H9 (cell line): ENCODE results near the gene SLC2A3. TPM values are rescaled to one million over a fixed set of nuclear protein-coding genes. Genes with fewer than 3 reads are reported as not detected.
"Not testable (repeated sequence)": the region's sequence is repeated elsewhere in the genome, so short reads cannot be mapped to it uniquely, and the experiment has no call there.

Experiments
- DNase-seq: peaks from one replicate; pipeline ENCODE4 v3.0.0-alpha.2; 2017
- H2AFZ ChIP-seq: one replicate; pipeline ENCODE4 v1.6.1; 2013; ENCODE audit warnings: mild to moderate bottlenecking, low read length, control low read depth, moderate library complexity
- H2AK5ac ChIP-seq: 2 replicates; pipeline ENCODE4 v1.6.1; 2013; ENCODE audit warnings: low read length, control low read depth, mixed read lengths; ENCODE audit not compliant: insufficient read length
- H2BK120ac ChIP-seq: one replicate; pipeline ENCODE4 v1.6.1; 2013; ENCODE audit warnings: low read depth, mild to moderate bottlenecking, low read length, control low read depth, inconsistent platforms; ENCODE audit not compliant: poor library complexity, severe bottlenecking
- H2BK12ac ChIP-seq: 2 replicates; pipeline ENCODE4 v1.6.1; 2013; ENCODE audit warnings: low read length, control low read depth, mixed read lengths, low read depth; ENCODE audit not compliant: insufficient read length
- H2BK15ac ChIP-seq: 2 replicates; pipeline ENCODE4 v1.6.1; 2013; ENCODE audit warnings: low read depth, low read length, control low read depth
- H2BK20ac ChIP-seq: one replicate; pipeline ENCODE4 v1.6.1; 2013; ENCODE audit warnings: low read depth, mild to moderate bottlenecking, low read length, control low read depth, inconsistent platforms; ENCODE audit not compliant: poor library complexity, severe bottlenecking
- H2BK5ac ChIP-seq: 2 replicates; pipeline ENCODE4 v1.6.1; 2013; ENCODE audit warnings: low read length, control low read depth, mixed read lengths; ENCODE audit not compliant: insufficient read length
- H3K14ac ChIP-seq: 2 replicates; pipeline ENCODE4 v1.6.1; 2013; ENCODE audit warnings: low read length, control low read depth; ENCODE audit not compliant: insufficient read depth
- H3K18ac ChIP-seq: 2 replicates; pipeline ENCODE4 v1.6.1; 2013; ENCODE audit warnings: low read depth, mild to moderate bottlenecking, mixed read lengths, low read length, control low read depth; ENCODE audit not compliant: insufficient read length
- H3K23ac ChIP-seq: 2 replicates; pipeline ENCODE4 v1.6.1; 2013; ENCODE audit warnings: low read length, control low read depth, mixed read lengths, low read depth; ENCODE audit not compliant: insufficient read length
- H3K23me2 ChIP-seq: 2 replicates; pipeline ENCODE4 v1.6.1; 2013; ENCODE audit warnings: low read depth, mild to moderate bottlenecking, mixed read lengths, low read length, control low read depth; ENCODE audit not compliant: insufficient read length, poor library complexity, severe bottlenecking
- H3K27ac ChIP-seq: 2 replicates; pipeline ENCODE4 v1.5.1; 2013; ENCODE audit warnings: low read length, control low read depth, mixed read lengths, low read depth; ENCODE audit not compliant: insufficient read length
- H3K27me3 ChIP-seq: 2 replicates; pipeline ENCODE4 v1.6.1; 2013; ENCODE audit warnings: low read length, control low read depth, inconsistent platforms; ENCODE audit not compliant: insufficient read depth
- H3K4ac ChIP-seq: 2 replicates; pipeline ENCODE4 v1.6.1; 2013; ENCODE audit warnings: low read depth, mild to moderate bottlenecking, control low read depth, inconsistent platforms, low read length, moderate library complexity
- H3K4me1 ChIP-seq: 2 replicates; pipeline ENCODE4 v1.6.1; 2013; ENCODE audit warnings: low read length, control low read depth, inconsistent platforms; ENCODE audit not compliant: insufficient read depth
- H3K4me2 ChIP-seq: 2 replicates; pipeline ENCODE4 v1.6.1; 2013; ENCODE audit warnings: low read length, control low read depth, mixed read lengths; ENCODE audit not compliant: insufficient read length, insufficient read depth
- H3K56ac ChIP-seq: 2 replicates; pipeline ENCODE4 v1.6.1; 2013; ENCODE audit warnings: low read depth, mild to moderate bottlenecking, mixed read lengths, low read length, control low read depth; ENCODE audit not compliant: insufficient read length
- H3K79me1 ChIP-seq: 2 replicates; pipeline ENCODE4 v1.6.1; 2013; ENCODE audit warnings: low read depth, mild to moderate bottlenecking, moderate library complexity, low read length, control low read depth, inconsistent platforms; ENCODE audit not compliant: insufficient read depth, poor library complexity, severe bottlenecking
- H3K79me2 ChIP-seq: 2 replicates; pipeline ENCODE4 v1.6.1; 2013; ENCODE audit warnings: low read length, control low read depth, inconsistent platforms; ENCODE audit not compliant: insufficient read depth
- H3K9ac ChIP-seq: 2 replicates; pipeline ENCODE4 v1.6.1; 2013; ENCODE audit warnings: low read length, control low read depth, mixed read lengths; ENCODE audit not compliant: insufficient read length; ENCODE audit errors: extremely low read depth
- H3K9me3 ChIP-seq: one replicate; pipeline ENCODE4 v1.6.1; 2013; ENCODE audit warnings: low read depth, low read length, inconsistent platforms; ENCODE audit not compliant: control insufficient read depth
- H3T11ph ChIP-seq: one replicate; pipeline ENCODE4 v1.6.1; 2013; ENCODE audit warnings: mild to moderate bottlenecking, low read length, control low read depth, inconsistent platforms
- H4K20me1 ChIP-seq: one replicate; pipeline ENCODE4 v1.6.1; 2013; ENCODE audit not compliant: control insufficient read depth, insufficient read length, insufficient read depth
- H4K5ac ChIP-seq: 2 replicates; pipeline ENCODE4 v1.6.1; 2013; ENCODE audit warnings: low read depth, mild to moderate bottlenecking, mixed read lengths, low read length, control low read depth; ENCODE audit not compliant: insufficient read length
- H4K8ac ChIP-seq: replicated peaks from 2 replicates; pipeline ENCODE4 v1.6.1; 2013; ENCODE audit warnings: low read length, control low read depth, mixed read lengths, low read depth; ENCODE audit not compliant: insufficient read length
- H4K91ac ChIP-seq: 2 replicates; pipeline ENCODE4 v1.6.1; 2013; ENCODE audit warnings: low read depth, mild to moderate bottlenecking, moderate library complexity, mixed read lengths, low read length, control low read depth; ENCODE audit not compliant: insufficient read length
- H3K27ac Mint-ChIP-seq, 3 experiments: 2 replicates in 2 of 3; 3 replicates in 1 of 3; pipeline ENCODE4 v1.8.0; 2020 to 2021; ENCODE audit warnings: mixed read lengths in 3 of 3, mild to moderate bottlenecking in 1 of 3, moderate library complexity in 1 of 3
- H3K27me3 Mint-ChIP-seq: 2 replicates; pipeline ENCODE4 v1.8.0; 2021; ENCODE audit warnings: low read depth, mild to moderate bottlenecking, moderate library complexity, mixed read lengths
- H3K36me3 Mint-ChIP-seq, 3 experiments: 2 replicates in 2 of 3; 3 replicates in 1 of 3; pipeline ENCODE4 v1.8.0; 2020 to 2021; ENCODE audit warnings: low read depth in 3 of 3, mixed read lengths in 3 of 3; ENCODE audit not compliant: insufficient read depth in 1 of 3
- H3K4me1 Mint-ChIP-seq, 2 experiments: 2 replicates each; pipeline ENCODE4 v1.8.0; 2020; ENCODE audit warnings: mixed read lengths in 2 of 2
- H3K4me3 Mint-ChIP-seq, 2 experiments: 2 replicates in 1 of 2; 3 replicates in 1 of 2; pipeline ENCODE4 v1.8.0; 2020 to 2021; ENCODE audit warnings: mild to moderate bottlenecking in 2 of 2, mixed read lengths in 2 of 2, moderate library complexity in 1 of 2
- H3K9me3 Mint-ChIP-seq, 2 experiments: 2 replicates in 1 of 2; 3 replicates in 1 of 2; pipeline ENCODE4 v1.8.0; 2020; ENCODE audit warnings: mild to moderate bottlenecking in 2 of 2, mixed read lengths in 2 of 2, moderate library complexity in 1 of 2
- CTCF ChIP-seq: fragments of 200-600 bp; sonication (generic); conservative IDR thresholded peaks from 3 replicates; pipeline ENCODE4 v1.8.0; 2021; ENCODE audit warnings: antibody characterized with exemption, mild to moderate bottlenecking
- WGBS: extraction: QIAGEN DNeasy Blood & Tissue Kit; methylation state at CpG from one replicate; pipeline ENCODE4 v1.1.7; 2013; ENCODE audit warnings: missing lambda C conversion rate, low lambda C conversion rate, mixed read lengths; ENCODE audit not compliant: insufficient read length; ENCODE audit errors: extremely low coverage; 5-methylcytosine and 5-hydroxymethylcytosine counted together
- total RNA-seq: library from RNA; stranded (reverse); gene quantifications from 2 replicates; pipeline ENCODE4 v1.2.1, GENCODE V29; 2021

SLC2A3 gene
- total RNA-seq, 1 experiment from 2014 or later, result 569 TPM

GRCh38 chr12:7984900-7985299 is 48.9 kb upstream of the SLC2A3 start:
- WGBS, result no CpG with 5 or more reads among the region's 5 CpGs
- no peak overlapping the region for H3K4me3 Mint-ChIP-seq
- TF ChIP-seq CTCF, result no peak

GRCh38 chr12:7983460-7983859 is 47.5 kb upstream of the SLC2A3 start:
- not testable (repeated sequence) for H3K56ac ChIP-seq, H3K23me2 ChIP-seq, H2BK15ac ChIP-seq, H4K20me1 ChIP-seq, H3T11ph ChIP-seq, DNase-seq, H3K27me3 Mint-ChIP-seq, H3K4me1 ChIP-seq, H3K23ac ChIP-seq, H3K4ac ChIP-seq, H3K9me3 ChIP-seq, H2BK12ac ChIP-seq, H3K9me3 Mint-ChIP-seq, H3K9ac ChIP-seq, H3K36me3 Mint-ChIP-seq, H3K18ac ChIP-seq, H4K8ac ChIP-seq, H4K91ac ChIP-seq, H3K4me3 Mint-ChIP-seq, H3K79me1 ChIP-seq, H2BK20ac ChIP-seq, H2AFZ ChIP-seq, H2BK5ac ChIP-seq, H3K27me3 ChIP-seq, H3K14ac ChIP-seq, H2AK5ac ChIP-seq, H3K79me2 ChIP-seq, H3K4me2 ChIP-seq, H2BK120ac ChIP-seq, H4K5ac ChIP-seq, H3K27ac ChIP-seq
- H3K4me1 Mint-ChIP-seq, result peaks cover 13 to 18% of the 10 kb centered on the region in 2 experiments
- peak overlapping the region in 2 of 3 experiments; percentile 3 to 23; a peak in 3 of 7 replicates for H3K27ac Mint-ChIP-seq
- WGBS, result no CpG with 5 or more reads among the region's 1 CpG

More at GRCh38 chr12:7984900-7985299, 48.9 kb upstream of the SLC2A3 start:
- Mint-ChIP-seq H3K27ac (no peak overlapping the region), H3K4me1 (peaks cover 13 to 18% of the 10 kb centered on the region in 2 experiments), H3K36me3 (no peaks in the 10 kb centered on the region), H3K27me3 (no peaks in the 10 kb centered on the region), H3K9me3 (no peaks in the 10 kb centered on the region)
- Histone ChIP-seq H4K20me1 (no peaks in the 10 kb centered on the region), H3K23me2 (no peaks in the 10 kb centered on the region), H2BK120ac (no peak overlapping the region), H3K4me1 (no peaks in the 10 kb centered on the region), H2BK5ac (no peak overlapping the region), H3K56ac (no peak overlapping the region), H3K18ac (no peak overlapping the region), H3K14ac (no peak overlapping the region), H3K79me1 (no peaks in the 10 kb centered on the region), H3K4me2 (no peak overlapping the region), H2BK12ac (no peak overlapping the region), H2AFZ (no peak overlapping the region), H3K23ac (no peak overlapping the region), H3K9ac (no peak overlapping the region), H2BK15ac (no peak overlapping the region), H3K27ac (no peak overlapping the region), H3K9me3 (no peaks in the 10 kb centered on the region), H3K79me2 (no peaks in the 10 kb centered on the region), H3T11ph (no peak overlapping the region), H3K4ac (no peak overlapping the region), H2AK5ac (no peak overlapping the region), H3K27me3 (no peaks in the 10 kb centered on the region), H4K5ac (no peak overlapping the region), H2BK20ac (no peak overlapping the region), H4K91ac (no peak overlapping the region), H4K8ac (no peak overlapping the region)
- no peak for DNase-seq
